Measurements from ENCODE around the gene COL2A1.

GRCh38 chr12:48043771-48044170 is 39.5 kb upstream of the COL2A1 start:
- TF ChIP-seq CTCF (IDR thresholded peaks at IDR 0.05) (no peak), POLR2A (IDR thresholded peaks at IDR 0.05) (no peak)
